ENCODE data around the gene EMC1. TPM values are rescaled to one million over a fixed set of nuclear protein-coding genes. Genes with fewer than 3 reads are reported as not detected.

The EMC1 gene
- polyA plus RNA-seq, 1 of the 3 experiments (the other 2 are of a cell fraction) = 87.6 TPM

DNA sequence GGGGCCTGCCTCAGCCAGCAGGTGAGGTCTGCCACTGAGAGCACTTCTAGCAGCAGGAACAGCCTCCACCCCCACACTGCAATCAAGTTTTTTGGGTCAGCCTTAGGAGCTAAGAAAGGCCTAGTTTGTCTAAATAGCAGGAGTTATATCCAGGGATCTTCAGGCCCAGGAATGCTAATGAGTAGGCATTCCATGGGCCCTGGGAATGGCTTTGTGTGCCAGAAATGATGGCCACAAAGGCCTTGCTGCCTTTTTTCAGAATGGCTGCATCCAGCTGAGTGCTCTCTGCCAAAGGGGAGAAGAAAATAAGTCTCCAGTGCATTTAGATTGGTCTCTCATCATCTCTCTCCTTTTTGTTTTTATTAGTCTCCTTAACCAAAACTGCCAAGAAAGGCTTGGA, 3.1 kb upstream of the EMC1 start (continued):
- no peak for TF ChIP-seq FOSL2 (IDR thresholded peaks at IDR 0.05; ENCODE audit: borderline replicate concordance, low read depth)

DNA sequence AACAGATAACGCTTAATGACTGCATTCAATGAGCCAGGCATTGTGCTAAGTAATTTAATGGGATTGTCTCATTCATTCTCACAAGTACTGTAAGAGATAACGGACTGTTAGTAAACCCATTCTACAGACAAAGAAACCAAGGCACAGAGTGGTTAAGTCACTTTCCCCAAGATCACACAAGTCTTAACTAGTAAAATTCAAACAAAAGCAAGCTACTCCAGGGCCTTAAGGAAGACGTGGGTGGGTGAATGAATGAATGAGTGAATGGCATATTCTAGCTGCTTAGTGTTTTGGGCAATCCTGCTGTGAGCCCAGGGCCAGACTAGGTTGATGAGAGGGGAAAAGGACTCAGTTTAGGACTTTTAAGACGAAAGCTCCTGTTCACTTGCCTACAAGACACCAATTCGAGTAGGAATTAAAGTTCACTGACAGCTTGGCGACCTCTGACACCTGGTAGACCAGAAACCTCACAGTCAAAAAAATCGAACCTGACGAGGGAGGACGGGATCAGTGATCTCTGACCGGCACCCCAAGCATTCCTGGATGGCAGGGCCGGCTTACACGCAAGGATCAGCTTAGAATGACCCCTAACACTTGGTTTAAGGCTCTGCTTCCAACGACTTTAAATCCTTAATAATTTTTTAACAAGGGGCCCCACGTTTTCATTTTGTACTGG, 557 bp downstream of the EMC1 start:
- Histone ChIP-seq H3K27ac (ENCODE audit: low read depth in 2 of 2, low read length in 1 of 2) (peak overlapping the region; percentile 95), H3K4me2 (peak overlapping the region; percentile 97), H3K9me2 (no peaks in the 10 kb centered on the region), H2AFZ (ENCODE audit: low read depth) (peak overlapping the region; percentile 96), H3K9ac (peak overlapping the region; percentile 96), H3K27me3 (ENCODE audit: insufficient read depth) (no peaks in the 10 kb centered on the region), H3K79me2 (ENCODE audit: insufficient read depth) (peaks cover 99% of the 10 kb centered on the region), H3K9me3 (no peaks in the 10 kb centered on the region), H3F3A (replicated peaks; ENCODE audit: insufficient read depth) (no peaks in the 10 kb centered on the region), H3K36me3 (replicated peaks in 1 of 2; ENCODE audit: control insufficient read depth in 1 of 2, insufficient read depth in 2 of 2, low read length in 1 of 2) (peaks cover 3 to 11% of the 10 kb centered on the region in 2 experiments), H3K4me1 (ENCODE audit: control insufficient read depth in 1 of 2, insufficient read depth in 2 of 2, low read depth in 1 of 2, low read length in 1 of 2) (peaks cover 14 to 17% of the 10 kb centered on the region in 2 experiments; a peak in 3 of 4 replicates), H4K20me1 (ENCODE audit: insufficient read depth) (peaks cover 13% of the 10 kb centered on the region; the same call in 1 of the 2 replicates), H3K4me3 (ENCODE audit: low read depth in 2 of 2, low read length in 1 of 2) (peak overlapping the region; percentile 71 to 98)
- 9% methylated on average over 14 of the region's 14 CpGs for WGBS (ENCODE audit: low lambda C conversion rate)
- no peak for DNase-seq
- ChIA-PET CTCF (interaction anchor here (1.0 to 2.9 kb wide), 5 partner anchors 10 to 412 kb away, joined by 3 to 14 read pairs (median 5); no protein-coding TSS in a partner anchor), POLR2A (interaction anchor here (0.9 to 1.3 kb wide), 2 partner anchors 40 to 396 kb away, joined by 3 read pairs; no protein-coding TSS in a partner anchor)
- TF ChIP-seq, protein P1, sequence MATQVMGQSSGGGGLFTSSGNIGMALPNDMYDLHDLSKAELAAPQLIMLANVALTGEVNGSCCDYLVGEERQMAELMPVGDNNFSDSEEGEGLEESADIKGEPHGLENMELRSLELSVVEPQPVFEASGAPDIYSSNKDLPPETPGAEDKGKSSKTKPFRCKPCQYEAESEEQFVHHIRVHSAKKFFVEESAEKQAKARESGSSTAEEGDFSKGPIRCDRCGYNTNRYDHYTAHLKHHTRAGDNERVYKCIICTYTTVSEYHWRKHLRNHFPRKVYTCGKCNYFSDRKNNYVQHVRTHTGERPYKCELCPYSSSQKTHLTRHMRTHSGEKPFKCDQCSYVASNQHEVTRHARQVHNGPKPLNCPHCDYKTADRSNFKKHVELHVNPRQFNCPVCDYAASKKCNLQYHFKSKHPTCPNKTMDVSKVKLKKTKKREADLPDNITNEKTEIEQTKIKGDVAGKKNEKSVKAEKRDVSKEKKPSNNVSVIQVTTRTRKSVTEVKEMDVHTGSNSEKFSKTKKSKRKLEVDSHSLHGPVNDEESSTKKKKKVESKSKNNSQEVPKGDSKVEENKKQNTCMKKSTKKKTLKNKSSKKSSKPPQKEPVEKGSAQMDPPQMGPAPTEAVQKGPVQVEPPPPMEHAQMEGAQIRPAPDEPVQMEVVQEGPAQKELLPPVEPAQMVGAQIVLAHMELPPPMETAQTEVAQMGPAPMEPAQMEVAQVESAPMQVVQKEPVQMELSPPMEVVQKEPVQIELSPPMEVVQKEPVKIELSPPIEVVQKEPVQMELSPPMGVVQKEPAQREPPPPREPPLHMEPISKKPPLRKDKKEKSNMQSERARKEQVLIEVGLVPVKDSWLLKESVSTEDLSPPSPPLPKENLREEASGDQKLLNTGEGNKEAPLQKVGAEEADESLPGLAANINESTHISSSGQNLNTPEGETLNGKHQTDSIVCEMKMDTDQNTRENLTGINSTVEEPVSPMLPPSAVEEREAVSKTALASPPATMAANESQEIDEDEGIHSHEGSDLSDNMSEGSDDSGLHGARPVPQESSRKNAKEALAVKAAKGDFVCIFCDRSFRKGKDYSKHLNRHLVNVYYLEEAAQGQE (IDR thresholded peaks at IDR 0.05; ENCODE audit: low read depth, low read length) = no peak
- TF ChIP-seq, protein P2, sequence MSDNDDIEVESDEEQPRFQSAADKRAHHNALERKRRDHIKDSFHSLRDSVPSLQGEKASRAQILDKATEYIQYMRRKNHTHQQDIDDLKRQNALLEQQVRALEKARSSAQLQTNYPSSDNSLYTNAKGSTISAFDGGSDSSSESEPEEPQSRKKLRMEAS (IDR thresholded peaks at IDR 0.05; ENCODE audit: low read depth) = no peak
- TF ChIP-seq GATA2 (CRISPR knock-in tag; IDR thresholded peaks at IDR 0.05) = no peak
- no peak for TF ChIP-seq RXRA (IDR thresholded peaks at IDR 0.05; ENCODE audit: borderline replicate concordance, low read depth)

DNA sequence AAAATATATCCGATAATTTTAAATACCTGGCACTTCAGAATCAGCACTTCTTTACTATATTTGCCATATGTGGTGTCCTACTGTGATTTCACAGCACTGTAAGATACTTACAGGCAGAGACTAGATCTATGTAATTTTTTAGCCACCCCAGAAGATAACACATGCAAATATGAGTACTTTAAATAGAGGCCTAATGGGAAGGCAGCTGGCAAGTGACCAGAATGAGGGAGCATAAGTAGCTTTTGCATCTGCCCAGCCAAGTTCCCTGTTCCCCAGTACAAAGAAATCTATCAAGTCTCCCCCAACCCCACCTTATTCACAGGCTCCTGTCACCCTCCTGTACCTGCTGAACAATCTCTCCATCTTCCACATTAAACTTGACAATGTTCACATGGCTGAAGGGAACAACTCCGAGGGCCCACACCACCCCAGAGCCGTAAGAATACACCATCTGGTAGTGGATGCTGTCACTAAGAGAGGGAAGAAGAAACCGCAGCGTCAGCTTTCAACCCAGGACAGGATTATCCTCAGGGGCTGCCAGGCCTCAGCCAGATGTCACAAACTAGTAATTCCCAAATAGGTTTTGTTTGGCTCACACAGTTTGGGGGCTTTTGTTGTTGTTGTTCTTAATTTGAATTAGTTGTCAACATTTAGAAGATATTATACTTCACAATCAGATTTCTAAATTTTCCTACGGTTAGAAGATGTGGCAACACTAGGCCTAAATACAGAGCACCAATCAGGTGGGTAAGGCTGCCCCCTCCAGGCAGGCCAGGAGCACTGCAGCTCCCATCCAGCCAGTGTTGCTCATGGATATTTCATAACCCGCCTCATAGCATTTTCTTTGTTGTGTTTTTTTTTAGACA, 10.4 kb downstream of the EMC1 start:
- Histone ChIP-seq H4K20me1 (ENCODE audit: insufficient read depth) (no peaks in the 10 kb centered on the region), H3K9me2 (no peaks in the 10 kb centered on the region), H3K4me2 (no peak overlapping the region), H3K4me3 (ENCODE audit: low read depth in 2 of 2, low read length in 1 of 2) (no peak overlapping the region; a peak in 1 of 4 replicates), H3K27ac (ENCODE audit: low read depth in 2 of 2, low read length in 1 of 2) (no peak overlapping the region), H3K4me1 (ENCODE audit: control insufficient read depth in 1 of 2, insufficient read depth in 2 of 2, low read depth in 1 of 2, low read length in 1 of 2) (no peaks in the 10 kb centered on the region), H2AFZ (ENCODE audit: low read depth) (no peak overlapping the region), H3K79me2 (ENCODE audit: insufficient read depth) (peaks cover 9% of the 10 kb centered on the region; the same call in 1 of the 2 replicates), H3K36me3 (replicated peaks in 1 of 2; ENCODE audit: control insufficient read depth in 1 of 2, insufficient read depth in 2 of 2, low read length in 1 of 2) (peaks cover 54 to 62% of the 10 kb centered on the region in 2 experiments), H3F3A (replicated peaks; ENCODE audit: insufficient read depth) (no peaks in the 10 kb centered on the region), H3K27me3 (ENCODE audit: insufficient read depth) (no peaks in the 10 kb centered on the region), H3K9me3 (no peaks in the 10 kb centered on the region), H3K9ac (peak overlapping the region; percentile 27; the same call in 1 of the 2 replicates)
- ChIA-PET CTCF (interaction anchor here (0.6 to 2.5 kb wide), 42 partner anchors 8 to 644 kb away, joined by 3 to 21 read pairs (median 4); partner anchors contain the start of genes EMC1 and MRTO4), POLR2A (interaction anchor here (0.6 kb wide), 2 partner anchors 57 to 574 kb away, joined by 3 read pairs; partner anchors contain the start of gene RNF186)
- peak; percentile 82 for DNase-seq
- 68% methylated on average over 7 of the region's 7 CpGs for WGBS (ENCODE audit: low lambda C conversion rate)
- TF ChIP-seq SMC3 (IDR thresholded peaks at IDR 0.05; ENCODE audit: low read depth, low read length) = peak; percentile 62
- TF ChIP-seq TAF1 (IDR thresholded peaks at IDR 0.05; ENCODE audit: borderline replicate concordance, low read depth, low read length) = no peak
- TF ChIP-seq, protein P3, sequence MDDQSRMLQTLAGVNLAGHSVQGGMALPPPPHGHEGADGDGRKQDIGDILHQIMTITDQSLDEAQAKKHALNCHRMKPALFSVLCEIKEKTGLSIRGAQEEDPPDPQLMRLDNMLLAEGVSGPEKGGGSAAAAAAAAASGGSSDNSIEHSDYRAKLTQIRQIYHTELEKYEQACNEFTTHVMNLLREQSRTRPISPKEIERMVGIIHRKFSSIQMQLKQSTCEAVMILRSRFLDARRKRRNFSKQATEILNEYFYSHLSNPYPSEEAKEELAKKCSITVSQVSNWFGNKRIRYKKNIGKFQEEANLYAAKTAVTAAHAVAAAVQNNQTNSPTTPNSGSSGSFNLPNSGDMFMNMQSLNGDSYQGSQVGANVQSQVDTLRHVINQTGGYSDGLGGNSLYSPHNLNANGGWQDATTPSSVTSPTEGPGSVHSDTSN (IDR thresholded peaks at IDR 0.05) = no peak
- TF ChIP-seq RCOR1 (IDR thresholded peaks at IDR 0.05; ENCODE audit: low read length) = no peak
- TF ChIP-seq, protein P4, sequence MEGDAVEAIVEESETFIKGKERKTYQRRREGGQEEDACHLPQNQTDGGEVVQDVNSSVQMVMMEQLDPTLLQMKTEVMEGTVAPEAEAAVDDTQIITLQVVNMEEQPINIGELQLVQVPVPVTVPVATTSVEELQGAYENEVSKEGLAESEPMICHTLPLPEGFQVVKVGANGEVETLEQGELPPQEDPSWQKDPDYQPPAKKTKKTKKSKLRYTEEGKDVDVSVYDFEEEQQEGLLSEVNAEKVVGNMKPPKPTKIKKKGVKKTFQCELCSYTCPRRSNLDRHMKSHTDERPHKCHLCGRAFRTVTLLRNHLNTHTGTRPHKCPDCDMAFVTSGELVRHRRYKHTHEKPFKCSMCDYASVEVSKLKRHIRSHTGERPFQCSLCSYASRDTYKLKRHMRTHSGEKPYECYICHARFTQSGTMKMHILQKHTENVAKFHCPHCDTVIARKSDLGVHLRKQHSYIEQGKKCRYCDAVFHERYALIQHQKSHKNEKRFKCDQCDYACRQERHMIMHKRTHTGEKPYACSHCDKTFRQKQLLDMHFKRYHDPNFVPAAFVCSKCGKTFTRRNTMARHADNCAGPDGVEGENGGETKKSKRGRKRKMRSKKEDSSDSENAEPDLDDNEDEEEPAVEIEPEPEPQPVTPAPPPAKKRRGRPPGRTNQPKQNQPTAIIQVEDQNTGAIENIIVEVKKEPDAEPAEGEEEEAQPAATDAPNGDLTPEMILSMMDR (IDR thresholded peaks at IDR 0.05) = peak; percentile 98
- no peak for TF ChIP-seq POLR2AphosphoS5 (IDR thresholded peaks at IDR 0.05; ENCODE audit: low read depth, low read length)
- TF ChIP-seq, protein P5, sequence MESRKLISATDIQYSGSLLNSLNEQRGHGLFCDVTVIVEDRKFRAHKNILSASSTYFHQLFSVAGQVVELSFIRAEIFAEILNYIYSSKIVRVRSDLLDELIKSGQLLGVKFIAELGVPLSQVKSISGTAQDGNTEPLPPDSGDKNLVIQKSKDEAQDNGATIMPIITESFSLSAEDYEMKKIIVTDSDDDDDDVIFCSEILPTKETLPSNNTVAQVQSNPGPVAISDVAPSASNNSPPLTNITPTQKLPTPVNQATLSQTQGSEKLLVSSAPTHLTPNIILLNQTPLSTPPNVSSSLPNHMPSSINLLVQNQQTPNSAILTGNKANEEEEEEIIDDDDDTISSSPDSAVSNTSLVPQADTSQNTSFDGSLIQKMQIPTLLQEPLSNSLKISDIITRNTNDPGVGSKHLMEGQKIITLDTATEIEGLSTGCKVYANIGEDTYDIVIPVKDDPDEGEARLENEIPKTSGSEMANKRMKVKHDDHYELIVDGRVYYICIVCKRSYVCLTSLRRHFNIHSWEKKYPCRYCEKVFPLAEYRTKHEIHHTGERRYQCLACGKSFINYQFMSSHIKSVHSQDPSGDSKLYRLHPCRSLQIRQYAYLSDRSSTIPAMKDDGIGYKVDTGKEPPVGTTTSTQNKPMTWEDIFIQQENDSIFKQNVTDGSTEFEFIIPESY (IDR thresholded peaks at IDR 0.05; ENCODE audit: borderline replicate concordance, low read depth) = no peak

Data from SK-N-SH (cell line).